Testis (tissue), 2 donors: Measurements from ENCODE around the gene CDK11B.

Source experiments
- CTCF ChIP-seq, 3 experiments: fragments of 450-650 bp in 2 of 3; fragments of 200-600 bp in 1 of 3; sonication (generic) in 1 of 3; IDR thresholded peaks; one replicate each; pipeline ENCODE4 v1.5.1; 2016 to 2019; ENCODE audit warnings: antibody characterized with exemption in 3 of 3, mild to moderate bottlenecking in 2 of 3, moderate library complexity in 1 of 3
- POLR2A ChIP-seq: fragments of 450-650 bp; IDR thresholded peaks from one replicate; pipeline ENCODE4 v1.6.1; 2017; ENCODE audit warnings: antibody characterized with exemption, mild to moderate bottlenecking, moderate library complexity

GRCh38 chr1:1626207-1627141 is 32.3 kb downstream of the CDK11B start:
- TF ChIP-seq CTCF (IDR thresholded peaks at IDR 0.05) (no peak), POLR2A (no peak)
